GM19023 (cell line): ENCODE results near the gene NFX1.
"Not testable (repeated sequence)": the region's sequence is repeated elsewhere in the genome, so short reads cannot be mapped to it uniquely, and the experiment has no call there.

ENCODE experiments used
- ATAC-seq: cut with Tn5 transposase; IDR thresholded peaks from one replicate; pipeline ENCODE4 v1.9.1; 2021; ENCODE audit warnings: mild to moderate bottlenecking, moderate library complexity; ENCODE audit not compliant: unreplicated experiment

Gene NFX1

DNA sequence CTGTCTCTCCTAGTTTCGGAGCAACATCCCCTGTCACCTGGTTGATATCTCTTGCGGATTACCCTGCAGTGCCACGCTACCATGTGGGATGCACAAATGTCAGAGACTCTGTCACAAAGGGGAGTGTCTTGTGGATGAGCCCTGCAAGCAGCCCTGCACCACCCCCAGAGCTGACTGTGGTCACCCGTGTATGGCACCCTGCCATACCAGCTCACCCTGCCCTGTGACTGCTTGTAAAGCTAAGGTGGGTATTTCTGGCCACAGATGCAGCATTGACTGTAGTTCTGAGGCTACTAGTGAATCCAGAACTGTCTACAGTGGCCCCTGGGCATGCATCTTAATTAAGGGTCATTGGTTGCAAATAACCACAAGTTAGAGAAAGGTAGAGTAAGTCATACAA is 61.2 kb downstream of the NFX1 start:
- no peak for ATAC-seq

DNA sequence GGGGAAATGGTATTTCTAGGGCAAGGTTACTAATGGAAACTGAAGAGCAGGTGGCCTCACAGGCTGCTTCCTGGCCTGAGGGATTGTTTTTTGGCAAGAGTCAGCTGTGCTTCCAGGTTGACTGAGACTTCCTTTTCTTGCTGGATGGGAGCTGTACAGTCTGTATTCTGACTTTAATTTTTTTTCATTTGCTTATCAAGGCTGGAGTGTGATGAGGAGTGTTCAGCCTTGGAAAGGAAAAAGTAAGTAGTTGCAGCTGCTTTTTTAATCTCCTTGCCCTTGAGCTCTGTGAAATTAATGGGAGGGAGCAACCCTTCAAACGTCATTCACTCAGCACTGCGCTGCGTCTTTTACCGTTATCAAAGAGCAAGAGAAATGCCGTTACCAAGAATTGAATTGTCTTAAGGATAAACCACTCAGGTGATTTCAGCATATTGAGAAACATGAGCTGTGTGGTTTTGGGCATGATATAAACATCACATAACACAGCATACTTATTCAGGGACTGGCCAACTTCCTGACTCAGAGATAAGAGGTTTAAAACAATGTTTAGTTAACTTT is 64.4 kb downstream of the NFX1 start:
- ATAC-seq: no peak

DNA sequence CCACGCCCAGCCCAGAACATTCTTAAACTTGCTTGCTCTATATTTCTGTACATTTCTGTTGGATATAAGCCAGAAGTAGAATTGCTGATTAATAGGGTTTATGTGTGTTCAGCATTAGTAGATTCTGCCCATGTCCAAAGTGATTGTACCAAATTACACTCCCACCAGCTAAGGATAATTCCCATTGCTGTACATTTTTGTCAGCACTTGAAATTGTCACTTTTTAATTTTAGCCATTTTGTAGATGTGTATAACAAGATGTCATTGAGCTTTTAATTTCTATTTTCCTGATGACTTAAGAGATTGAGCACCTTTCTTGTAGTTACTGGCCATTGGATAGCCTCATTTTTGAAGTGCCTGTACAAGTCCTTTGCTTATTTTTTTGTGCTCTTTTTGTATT is 65.6 kb downstream of the NFX1 start:
- no peak for ATAC-seq

DNA sequence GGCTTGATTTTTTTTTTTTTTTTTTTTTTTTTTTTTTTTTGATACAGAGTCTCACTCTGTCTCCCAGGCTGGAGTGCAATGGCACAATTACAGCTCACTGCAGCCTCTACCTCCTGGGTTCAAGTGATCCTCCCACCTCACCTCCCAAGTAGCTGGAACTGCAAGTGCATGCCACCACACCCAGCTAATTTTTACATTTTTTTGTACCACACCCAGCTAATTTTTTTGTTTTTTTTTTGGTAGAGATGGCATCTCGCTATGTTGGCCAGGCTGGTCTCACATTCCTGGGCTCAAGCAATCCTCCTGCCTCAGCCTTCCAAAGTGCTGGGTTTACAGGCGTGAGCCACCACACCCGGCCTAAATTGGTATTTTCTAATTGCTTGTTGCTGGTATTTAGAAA is 68.3 kb downstream of the NFX1 start:
- ATAC-seq: not testable (repeated sequence)

DNA sequence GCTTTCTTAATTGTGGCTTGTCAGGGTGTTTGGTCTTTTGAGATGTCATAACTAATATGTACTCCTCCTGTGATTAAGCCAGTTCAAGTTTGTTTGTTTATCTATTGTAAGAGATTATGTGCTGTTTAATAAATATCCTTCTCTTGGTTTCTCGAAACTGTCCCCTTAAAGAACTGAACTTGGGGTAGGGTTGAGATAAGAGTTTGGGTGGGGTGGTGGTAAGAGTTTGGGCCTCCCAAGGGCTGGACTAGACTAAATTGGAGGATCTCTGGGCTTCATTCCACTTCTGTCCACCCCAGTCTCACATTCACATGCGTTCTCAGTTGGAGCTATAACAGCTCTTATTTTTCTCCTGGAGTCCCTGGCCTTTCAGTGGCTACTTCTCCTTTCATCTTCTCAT is 73.8 kb downstream of the NFX1 start:
- no peak for ATAC-seq

- ATAC-seq: not testable (repeated sequence)
These were observed 74.5 kb downstream of the NFX1 start for GRCh38 chr9:33364814-33365213.

- no peak for ATAC-seq
These were observed 76.7 kb downstream of the NFX1 start for GRCh38 chr9:33366979-33367480.

GRCh38 chr9:33372900-33373299 is 82.6 kb downstream of the NFX1 start:
- ATAC-seq: no peak

DNA sequence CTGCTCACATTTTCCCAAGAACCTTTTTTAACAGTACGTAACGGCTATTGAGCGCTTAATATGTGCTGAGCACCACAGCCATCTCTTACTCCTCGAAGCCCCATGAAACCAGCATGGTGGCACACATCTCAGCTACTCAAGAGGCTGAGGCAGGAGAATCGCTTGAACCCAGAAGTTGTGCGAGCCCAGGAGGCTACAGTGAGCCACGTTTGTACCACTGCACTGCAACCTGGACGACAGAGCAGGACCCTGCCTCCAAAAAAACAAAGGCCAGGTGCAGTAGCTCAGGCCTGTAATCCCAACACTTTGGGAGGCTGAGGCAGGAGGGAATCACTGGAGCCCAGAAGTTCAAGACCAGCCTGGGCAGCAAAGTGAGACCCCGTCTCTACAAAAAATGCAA is 83.9 kb downstream of the NFX1 start:
- ATAC-seq: no peak

GRCh38 chr9:33374634-33375237 is 84.4 kb downstream of the NFX1 start:
- ATAC-seq: no peak

DNA sequence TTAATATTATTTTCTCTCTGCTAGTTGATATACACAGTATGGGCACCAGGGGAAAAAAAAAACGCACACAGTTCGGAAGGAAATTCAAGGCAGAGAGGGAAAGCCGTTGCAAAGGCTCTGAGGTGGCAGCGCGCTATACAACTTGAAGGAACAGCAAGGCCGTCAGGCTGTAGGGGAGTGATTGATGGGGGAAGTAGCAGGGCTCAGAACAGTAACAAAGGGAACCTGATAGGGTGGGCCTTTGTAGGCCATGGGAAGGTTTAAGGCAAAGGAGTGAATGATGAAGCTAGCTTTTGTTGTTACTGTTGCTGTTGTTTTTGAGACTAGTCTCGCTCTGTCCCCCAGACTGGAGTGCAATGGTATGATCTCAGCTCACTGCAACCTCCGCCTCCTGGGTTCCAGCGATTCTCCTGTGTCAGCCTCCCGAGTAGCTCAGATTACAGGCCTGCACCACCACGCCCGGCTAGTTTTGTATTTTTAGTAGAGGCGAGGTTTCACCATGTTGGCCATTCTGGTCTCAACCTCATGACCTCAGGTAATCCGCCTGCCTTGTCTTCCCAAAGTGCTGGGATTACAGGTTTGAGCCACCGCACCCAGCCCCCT is 85.0 kb downstream of the NFX1 start:
- no peak for ATAC-seq

GRCh38 chr9:33375841-33376321 is 85.6 kb downstream of the NFX1 start:
- no peak for ATAC-seq

DNA sequence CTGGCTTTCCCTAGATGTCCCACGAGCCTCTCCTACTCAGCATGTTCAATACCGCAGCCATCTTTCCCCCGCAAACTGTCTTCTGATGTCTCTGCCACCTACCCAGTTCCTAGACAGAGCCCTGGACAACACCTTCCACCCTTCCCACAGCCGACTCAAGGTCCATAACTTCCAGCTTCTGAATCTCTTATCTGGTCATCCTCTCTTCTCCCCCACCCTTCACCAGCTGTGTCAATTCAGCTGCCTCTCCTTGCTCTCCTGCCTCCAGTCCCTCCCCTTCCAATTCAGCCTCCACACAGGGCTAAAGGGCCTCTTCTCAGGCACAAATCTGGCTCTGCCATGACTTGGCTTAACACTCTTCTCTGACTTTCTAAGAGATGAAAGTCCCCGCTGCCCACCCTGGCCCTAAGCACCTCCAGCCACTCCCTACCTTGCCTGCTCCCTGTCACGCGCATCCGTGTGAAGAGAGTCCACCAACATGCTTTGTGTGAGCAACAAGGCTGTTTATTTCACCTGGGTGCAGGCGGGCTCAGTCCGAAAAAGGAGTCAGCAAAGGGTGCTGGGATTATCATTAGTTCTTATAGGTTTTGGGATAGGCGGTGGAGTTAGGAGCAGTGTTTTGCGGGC is 86.9 kb downstream of the NFX1 start:
- no peak for ATAC-seq

GRCh38 chr9:33378121-33378795 is 87.9 kb downstream of the NFX1 start:
- no peak for ATAC-seq

GRCh38 chr9:33379666-33380389 is 89.5 kb downstream of the NFX1 start:
- ATAC-seq: no peak

DNA sequence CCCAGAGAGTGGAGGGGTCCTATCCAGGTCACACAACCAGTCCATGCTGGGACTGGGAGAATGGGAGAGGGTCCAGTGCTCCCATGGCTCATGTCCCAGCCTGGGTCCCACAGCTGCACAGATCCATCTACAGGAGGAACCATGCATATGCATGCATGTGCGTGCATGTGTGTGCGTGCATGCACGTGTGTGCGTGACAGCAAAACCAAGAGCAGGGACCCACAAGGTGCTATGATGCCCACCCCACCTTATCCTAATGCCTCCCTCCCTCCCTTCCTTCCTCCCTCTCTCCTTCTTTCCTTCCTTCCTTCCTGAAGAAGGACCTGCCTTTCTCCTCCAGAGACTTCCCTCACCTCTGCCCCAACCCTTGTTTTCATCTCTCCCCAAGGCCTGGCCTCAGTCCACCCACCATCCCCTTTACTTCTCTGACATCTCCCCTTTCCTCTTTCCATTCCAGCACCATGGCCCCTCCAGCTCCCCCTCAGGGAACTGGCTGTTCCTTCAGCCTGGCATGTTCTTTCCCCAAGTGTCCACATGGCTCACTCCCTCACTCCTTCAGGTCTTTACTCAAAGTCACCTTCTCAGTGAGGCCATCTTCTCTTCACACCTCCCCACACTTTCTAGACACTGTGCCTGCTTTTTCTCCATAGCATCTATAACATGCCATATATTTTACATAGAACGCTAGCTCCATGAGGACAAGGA is 90.2 kb downstream of the NFX1 start:
- no peak for ATAC-seq

DNA sequence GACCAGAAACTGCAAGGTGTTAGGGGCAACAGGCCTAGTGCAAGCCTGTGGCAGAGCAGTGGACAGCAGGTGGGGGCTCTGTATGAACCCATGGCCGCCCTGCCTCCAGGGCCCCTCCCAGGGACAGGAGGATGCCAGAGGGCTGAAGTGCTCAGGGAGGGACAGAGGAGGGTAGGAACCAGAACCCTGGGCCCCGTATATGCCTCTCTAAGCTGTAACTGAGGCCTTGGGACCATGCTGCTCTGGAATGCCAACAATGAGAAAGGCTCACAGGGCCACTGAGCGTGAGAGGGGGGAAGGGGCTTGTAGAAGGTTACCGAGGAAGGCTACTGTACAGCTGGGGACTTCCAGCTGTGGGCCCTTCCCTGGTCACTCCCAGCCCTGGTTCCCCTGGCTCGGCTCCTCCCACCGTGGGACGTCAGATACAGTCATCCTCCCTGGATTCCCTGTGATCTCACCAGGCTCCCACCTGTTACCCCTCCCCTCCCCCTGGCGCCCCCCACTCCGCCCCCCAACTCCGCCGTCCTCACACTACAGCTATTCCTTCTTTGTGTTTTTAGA is 91.0 kb downstream of the NFX1 start:
- no peak for ATAC-seq

DNA sequence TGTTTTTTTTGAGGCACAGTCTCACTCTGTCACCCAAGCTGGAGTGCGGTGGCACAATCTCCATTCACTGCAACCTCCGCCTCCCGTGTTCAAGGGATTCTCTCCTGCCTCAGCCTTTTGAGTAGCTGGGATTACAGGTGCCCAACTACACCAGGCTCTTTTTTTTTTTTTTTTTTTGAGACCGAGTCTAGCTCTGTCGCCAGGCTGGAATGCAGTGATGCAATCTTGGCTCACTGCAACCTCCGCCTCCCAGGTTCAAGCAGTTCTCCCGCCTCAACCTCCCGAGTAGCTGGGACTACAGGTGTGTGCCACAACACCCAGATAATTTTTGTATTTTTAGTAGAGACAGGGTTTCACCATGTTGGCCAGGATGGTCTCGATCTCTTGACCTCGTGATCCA is 92.1 kb downstream of the NFX1 start:
- not testable (repeated sequence) for ATAC-seq

- not testable (repeated sequence) for ATAC-seq
These were observed 93.1 kb downstream of the NFX1 start for GRCh38 chr9:33383396-33383795.

- not testable (repeated sequence) for ATAC-seq
These were observed 95.2 kb downstream of the NFX1 start for GRCh38 chr9:33385536-33385935.
